ENCODE data around the gene CRYZ.

GRCh38 chr1:74733604-74734484 is 994 bp upstream of the CRYZ start:
- TF ChIP-seq, protein P1, sequence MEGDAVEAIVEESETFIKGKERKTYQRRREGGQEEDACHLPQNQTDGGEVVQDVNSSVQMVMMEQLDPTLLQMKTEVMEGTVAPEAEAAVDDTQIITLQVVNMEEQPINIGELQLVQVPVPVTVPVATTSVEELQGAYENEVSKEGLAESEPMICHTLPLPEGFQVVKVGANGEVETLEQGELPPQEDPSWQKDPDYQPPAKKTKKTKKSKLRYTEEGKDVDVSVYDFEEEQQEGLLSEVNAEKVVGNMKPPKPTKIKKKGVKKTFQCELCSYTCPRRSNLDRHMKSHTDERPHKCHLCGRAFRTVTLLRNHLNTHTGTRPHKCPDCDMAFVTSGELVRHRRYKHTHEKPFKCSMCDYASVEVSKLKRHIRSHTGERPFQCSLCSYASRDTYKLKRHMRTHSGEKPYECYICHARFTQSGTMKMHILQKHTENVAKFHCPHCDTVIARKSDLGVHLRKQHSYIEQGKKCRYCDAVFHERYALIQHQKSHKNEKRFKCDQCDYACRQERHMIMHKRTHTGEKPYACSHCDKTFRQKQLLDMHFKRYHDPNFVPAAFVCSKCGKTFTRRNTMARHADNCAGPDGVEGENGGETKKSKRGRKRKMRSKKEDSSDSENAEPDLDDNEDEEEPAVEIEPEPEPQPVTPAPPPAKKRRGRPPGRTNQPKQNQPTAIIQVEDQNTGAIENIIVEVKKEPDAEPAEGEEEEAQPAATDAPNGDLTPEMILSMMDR (IDR thresholded peaks at IDR 0.05), result peak; percentile 47 to 78 (median 66)
- TF ChIP-seq POLR2A (IDR thresholded peaks at IDR 0.05), result no peak
